K562 (cell line): ENCODE measurements around the gene ZNF17. TPM values are rescaled to one million over a fixed set of nuclear protein-coding genes. Genes with fewer than 3 reads are reported as not detected.
A peak's percentile ranks its signal among the peaks of the same experiment; 100 is the strongest.
"Not testable (repeated sequence)": the region's sequence is repeated elsewhere in the genome, so short reads cannot be mapped to it uniquely, and the experiment has no call there.

Experiments used
- ATAC-seq: fragments of 200-7000 bp; cut with Tn5 transposase; 3 replicates; pipeline ENCODE4 v1.9.1; 2020; ENCODE audit warnings: moderate library complexity
- BruUV-seq: library from RNA; stranded (reverse); fragments of 400-500 nt; replicated peaks from 2 replicates; lab custom pipeline; 2021; lab: Mats Ljungman, UMichigan
- CTCF ChIA-PET: fragments of 300-600 bp; formaldehyde crosslinking; extraction: SDS; loops from one replicate; lab custom pipeline; 2021; ENCODE audit warnings: low intra/inter-chr PET ratio; lab: Yijun Ruan, JAX
- POLR2A ChIA-PET: fragments of 300-600, 350-650 bp; sonication (Branson Sonifier 250); formaldehyde crosslinking; extraction: SDS; loops from one replicate; lab custom pipeline; 2021; ENCODE audit warnings: antibody characterized with exemption, inconsistent platforms; lab: Yijun Ruan, JAX
- DNase-seq, 4 experiments: peaks; one replicate each; pipeline versions ENCODE4 v3.0.0 to v3.0.0-alpha.2; 2011 to 2018; ENCODE audit warnings: low spot score in 3 of 4, mixed read lengths in 3 of 4; ENCODE audit errors: extremely low read depth in 1 of 4
- FAIRE-seq: peaks from 2 replicates; lab custom pipeline; 2011; peaks lifted over from hg19 to GRCh38; lab: Jason Lieb, UNC
- H2AFZ ChIP-seq: 2 replicates; pipeline ENCODE4 v1.6.0; 2011; ENCODE audit warnings: low read depth, low read length, control low read depth, inconsistent platforms
- H3K27ac ChIP-seq: fragments of 200-600 bp; 3 replicates; pipeline ENCODE4 v1.8.0; 2011; ENCODE audit warnings: low read depth, mild to moderate bottlenecking, control low read depth, inconsistent platforms, low read length, moderate library complexity, mixed read lengths; ENCODE audit errors: extremely low read depth
- H3K27me3 ChIP-seq, 2 experiments: fragments of 300-600 bp in 1 of 2; 2 replicates in 1 of 2; 3 replicates in 1 of 2; pipeline versions ENCODE4 v1.6.0 to v1.8.0; 2011; ENCODE audit warnings: inconsistent platforms in 2 of 2, low read length in 2 of 2, mild to moderate bottlenecking in 1 of 2, mixed read lengths in 1 of 2, moderate library complexity in 1 of 2; ENCODE audit not compliant: control insufficient read depth in 2 of 2, insufficient read depth in 2 of 2
- H3K36me3 ChIP-seq: fragments of 300-600 bp; 3 replicates; pipeline ENCODE4 v1.8.0; 2011; ENCODE audit warnings: mild to moderate bottlenecking, low read length, inconsistent platforms; ENCODE audit not compliant: control insufficient read depth, insufficient read depth
- H3K4me1 ChIP-seq, 2 experiments: fragments of 200-600 bp in 1 of 2; replicated peaks in 1 of 2; 2 replicates in 1 of 2; 3 replicates in 1 of 2; pipeline versions ENCODE4 v1.5.1 to v1.8.0; 2011; ENCODE audit warnings: inconsistent platforms in 2 of 2, low read length in 2 of 2, mild to moderate bottlenecking in 1 of 2, mixed read lengths in 1 of 2, moderate library complexity in 1 of 2; ENCODE audit not compliant: control insufficient read depth in 2 of 2, insufficient read depth in 2 of 2
- H3K4me2 ChIP-seq: 2 replicates; pipeline ENCODE4 v1.6.1; 2011; ENCODE audit warnings: low read length, control low read depth, inconsistent platforms, mixed read lengths; ENCODE audit not compliant: insufficient read depth
- H3K4me3 ChIP-seq: fragments of 200-600 bp; sonication (generic), shearing (Covaris generic); 2 replicates; pipeline ENCODE4 v1.5.1; 2016; ENCODE audit warnings: control low read depth, inconsistent platforms
- H3K79me2 ChIP-seq: fragments of 200-600 bp; 3 replicates; pipeline ENCODE4 v1.8.0; 2011; ENCODE audit warnings: low read length, inconsistent platforms; ENCODE audit not compliant: control insufficient read depth, insufficient read depth
- H3K9ac ChIP-seq, 2 experiments: 2 replicates each; pipeline versions ENCODE4 v1.6.0 to v1.6.1; 2011; ENCODE audit warnings: low read depth in 2 of 2, low read length in 2 of 2, control low read depth in 1 of 2, inconsistent platforms in 1 of 2, mild to moderate bottlenecking in 1 of 2, mixed read lengths in 1 of 2; ENCODE audit not compliant: insufficient read depth in 1 of 2
- H3K9me1 ChIP-seq: one replicate; pipeline ENCODE4 v1.6.0; 2011; ENCODE audit warnings: inconsistent platforms, mild to moderate bottlenecking, low read length, moderate library complexity; ENCODE audit not compliant: control insufficient read depth, insufficient read depth
- H3K9me3 ChIP-seq: replicated peaks from 2 replicates; pipeline ENCODE4 v1.5.1; 2011; ENCODE audit warnings: low read depth, low read length, inconsistent platforms; ENCODE audit not compliant: control insufficient read depth, insufficient read depth
- H4K20me1 ChIP-seq: replicated peaks from 2 replicates; pipeline ENCODE4 v1.6.1; 2011; ENCODE audit warnings: low read length, inconsistent platforms, mixed read lengths; ENCODE audit not compliant: control insufficient read depth, insufficient read depth
- C11orf30 ChIP-seq: fragments of 450-650 bp; IDR thresholded peaks from 2 replicates; pipeline ENCODE4 v1.6.1; 2016; ENCODE audit warnings: low read depth, mild to moderate bottlenecking
- MAFF ChIP-seq: IDR thresholded peaks from 2 replicates; pipeline ENCODE4 v1.6.1; 2012; ENCODE audit warnings: low read length, improper control_type of control experiment
- MAFG ChIP-seq: fragments of 450-650 bp; conservative IDR thresholded peaks from 2 replicates; pipeline ENCODE4 v1.6.1; 2016; ENCODE audit warnings: missing genetic modification characterization, missing compliant biosample characterization
- MAFK ChIP-seq: IDR thresholded peaks from 2 replicates; pipeline ENCODE4 v1.6.1; 2011; ENCODE audit warnings: low read length, improper control_type of control experiment
- TCFL5 ChIP-seq: fragments of 250-450 bp; sonication (Bioruptor Pico); conservative IDR thresholded peaks from 2 replicates; pipeline ENCODE4 v1.6.1; 2021; ENCODE audit warnings: mild to moderate bottlenecking, moderate library complexity, matching md5 sums
- ZFP36 ChIP-seq: fragments of 150-350 bp; IDR thresholded peaks from 2 replicates; pipeline ENCODE4 v1.6.1; 2018; ENCODE audit warnings: low read length, low read depth; ENCODE audit not compliant: partially characterized antibody
- ZNF316 ChIP-seq: fragments of 450-650 bp; IDR thresholded peaks from 2 replicates; pipeline ENCODE4 v1.6.1; 2016
- WGBS: fragments of 100-300 bp; shearing (Covaris generic); methylation state at CpG from one replicate; pipeline ENCODE4 v1.1.6; 2016; ENCODE audit warnings: low coverage, mixed read lengths; ENCODE audit not compliant: insufficient coverage; ENCODE audit errors: missing lambda C conversion rate; 5-methylcytosine and 5-hydroxymethylcytosine counted together
- in situ Hi-C: fragments of 300-500 bp; cut with MboI; formaldehyde crosslinking; loops from 4 replicates; pipeline ENCODE4 v1.15.0; 2018; ENCODE audit warnings: inconsistent platforms, mixed read lengths
- intact Hi-C: fragments of 100-400 bp; cut with micrococcal nuclease; formaldehyde crosslinking; loops from 2 replicates; pipeline ENCODE4 v1.14.2; 2022
- polyA plus RNA-seq, 8 experiments: library from polyadenylated mRNA; depleted of rRNA in 4 of 8; stranded (reverse) in 5 of 8; unstranded in 3 of 8; fragments of >200 nt; fragmentation: Nextera tagmentation in 2 of 8; fragmentation: Illumina TruSeq in 1 of 8; extraction: Ambion mirVana in 2 of 8; extraction: Trizol in 1 of 8; gene quantifications; 2 replicates each; pipeline versions ENCODE4 v1.2.1 to v1.2.3, GENCODE V29; 2011 to 2014; ENCODE audit warnings: inconsistent platforms in 1 of 8, missing spikeins in 1 of 8
- total RNA-seq, 7 experiments: library from RNA; depleted of rRNA in 6 of 7; stranded (reverse); fragments of >200 nt in 6 of 7; fragmentation: Illumina TruSeq in 2 of 7; extraction: Trizol in 2 of 7; gene quantifications; 2 replicates each; pipeline versions ENCODE4 v1.2.1 to v1.2.3, GENCODE V29; 2011 to 2021; ENCODE audit warnings: low replicate concordance in 1 of 7

Gene ZNF17
- total and polyA plus RNA-seq, 9 of the 15 experiments (the other 6 are each of a cell fraction or from before 2014, with no cell fraction given), result 5.3 to 8.6 (median 6.5) TPM

GRCh38 chr19:57374179-57374578 is 36.8 kb upstream of the ZNF17 start:
- no TSS peak for BruUV-seq
- TF ChIP-seq TCFL5 (CRISPR knock-in tag) (no peak), ZFP36 (peak; percentile 51)
- CTCF ChIA-PET, result no interaction called here
- Histone ChIP-seq H3K9me1 (no peaks in the 10 kb centered on the region), H3K4me2 (no peak overlapping the region), H3K9ac (no peak overlapping the region), H3K79me2 (no peaks in the 10 kb centered on the region), H3K9me3 (peaks cover 2% of the 10 kb centered on the region; the same call in 1 of the 2 replicates), H3K27me3 (no peaks in the 10 kb centered on the region), H3K4me1 (no peaks in the 10 kb centered on the region), H2AFZ (no peak overlapping the region), H3K27ac (no peak overlapping the region), H3K4me3 (no peak overlapping the region), H3K36me3 (no peaks in the 10 kb centered on the region), H4K20me1 (no peaks in the 10 kb centered on the region)
- FAIRE-seq (no peak), DNase-seq (no peak), ATAC-seq (no peak)
- intact Hi-C loops (no loop called here), in situ Hi-C loops (no loop called here)
- 3% methylated on average over 6 of the region's 6 CpGs for WGBS
- POLR2A ChIA-PET, result interaction anchor here (0.7 kb wide), 1 partner anchor 13 kb away, joined by 3 read pairs; no protein-coding TSS in a partner anchor

DNA sequence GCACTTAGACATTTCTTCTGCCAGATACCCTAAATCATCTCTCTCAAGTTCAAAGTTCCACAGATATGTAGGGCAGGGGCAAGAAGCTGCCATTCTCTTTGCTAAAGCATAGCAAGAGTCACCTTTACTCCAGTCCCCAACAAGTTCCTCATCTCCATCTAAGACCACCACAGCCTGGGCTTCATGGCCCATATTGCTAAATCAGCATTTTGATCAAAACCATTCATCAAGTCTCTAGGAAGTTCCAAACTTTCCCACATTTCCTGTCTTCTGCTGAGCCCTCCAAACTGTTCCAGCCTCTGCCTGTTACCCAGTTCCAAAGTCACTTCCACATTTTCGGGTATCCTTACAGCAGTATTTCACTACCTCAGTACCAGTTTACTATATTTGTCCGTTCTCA is 36.3 kb upstream of the ZNF17 start:
- in situ Hi-C loops, H3K9me3 ChIP-seq, H3K9me1 ChIP-seq: not testable (repeated sequence)
- 0% methylated on average over 2 of the region's 2 CpGs for WGBS
- TF ChIP-seq MAFF, result peak; percentile 53; the same call in 1 of the 2 replicates
- TF ChIP-seq ZNF316, result peak; percentile 75
- peak; percentile 68 for TF ChIP-seq C11orf30
- peak; percentile 63 for TF ChIP-seq MAFG (tag)
- TF ChIP-seq MAFK, result peak; percentile 41; the same call in 1 of the 2 replicates
- TF ChIP-seq, all 486 proteins: peak for 5; not testable (repeated sequence) for 481
- DNase-seq, H3K27me3 ChIP-seq, H3K9ac ChIP-seq, CTCF ChIA-PET, H2AFZ ChIP-seq, H3K4me3 ChIP-seq, BruUV-seq, ATAC-seq, H3K27ac ChIP-seq, FAIRE-seq, POLR2A ChIA-PET, H3K36me3 ChIP-seq, H4K20me1 ChIP-seq, H3K4me1 ChIP-seq, H3K79me2 ChIP-seq, H3K4me2 ChIP-seq, intact Hi-C loops: not testable (repeated sequence)
